Activated CD4-positive, alpha-beta T cell treated with anti-CD3 and anti-CD28 coated beads, Interleukin-2, amount 50 U/mL, for 4 hours (primary cell): ENCODE data around the gene CYYR1.

ENCODE experiments used
- DNase-seq, 2 experiments: peaks; one replicate each; pipeline ENCODE4 v3.0.0-alpha.2; 2020

Gene CYYR1

DNA sequence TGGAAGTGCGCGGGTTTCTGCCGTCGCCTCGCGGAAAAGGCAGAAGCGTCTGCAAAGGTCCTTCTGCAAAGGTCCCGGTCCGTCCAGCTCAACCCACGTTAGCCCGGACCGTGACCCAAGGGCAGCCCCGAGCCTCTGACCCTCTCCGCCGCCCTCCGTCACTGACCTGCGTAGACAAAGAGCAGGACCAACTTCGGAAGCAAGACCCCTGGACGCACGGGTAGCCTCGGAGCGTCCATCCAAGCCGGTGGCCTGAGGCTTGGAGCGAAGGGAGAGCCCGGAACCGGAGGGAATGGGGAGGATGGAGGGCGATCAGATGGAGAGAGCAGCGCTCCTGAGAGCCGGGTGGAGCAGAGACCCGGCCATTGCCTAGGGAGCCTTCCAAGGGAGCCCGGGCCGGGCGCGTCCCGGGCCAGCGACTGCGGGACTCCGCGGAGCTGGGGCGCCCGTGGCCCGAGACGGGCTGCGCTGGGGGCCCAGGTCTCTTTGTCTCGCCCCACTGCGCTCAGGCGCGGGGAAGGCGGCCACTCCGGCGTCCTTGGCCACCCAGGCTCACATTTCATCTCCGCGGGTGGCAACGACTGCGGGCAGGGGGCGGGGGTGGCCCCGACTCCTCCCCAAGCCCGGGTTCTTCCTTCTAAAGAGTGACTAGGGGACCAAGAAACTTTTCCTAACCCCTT lies at the start of gene CYYR1:
Gene CYYR1 (minus strand): TSS at position 585 of the 680 bp plus-strand sequence. CDS start 346 bp downstream, at position 239.
- no peak for DNase-seq

DNA sequence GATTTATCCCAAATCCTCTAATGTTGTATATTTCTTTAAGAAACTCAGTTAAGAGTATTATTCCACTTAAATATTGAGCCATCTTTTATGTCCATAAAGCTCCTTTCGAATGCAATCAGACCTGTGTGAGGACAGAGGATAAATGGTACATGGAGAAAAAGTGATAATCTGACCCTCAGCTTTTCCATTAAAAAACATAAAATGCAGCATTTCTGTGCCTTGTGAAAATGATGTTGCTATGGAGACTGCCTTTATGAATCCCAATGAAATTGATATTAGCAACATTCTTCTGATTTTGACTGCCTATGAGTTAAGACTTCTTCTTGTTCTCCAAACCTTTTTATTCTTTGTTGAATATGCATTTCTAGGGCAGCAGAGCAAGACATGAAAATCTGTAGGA lies 44.1 kb upstream of the CYYR1 start:
- no peak for DNase-seq

DNA sequence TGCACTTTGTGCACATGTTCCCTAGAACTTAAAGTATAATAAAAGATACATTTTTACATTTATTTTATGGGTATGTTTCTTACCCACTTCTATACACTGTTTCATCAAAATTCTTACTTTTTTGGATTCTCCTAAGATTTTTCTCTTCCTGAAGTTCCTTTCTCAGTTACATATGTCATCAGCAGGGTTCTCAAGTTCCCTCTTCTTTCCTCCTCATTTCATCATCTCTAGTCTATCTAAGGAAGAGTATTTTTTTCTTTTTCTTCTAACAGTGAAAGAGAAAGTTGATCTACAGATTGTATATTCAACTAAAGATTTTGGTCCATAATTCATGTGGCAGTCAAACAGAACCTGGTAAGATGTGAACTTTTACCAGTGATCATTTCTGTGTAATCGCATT lies 41.2 kb upstream of the CYYR1 start:
- DNase-seq = no peak

- no peak for DNase-seq
Measured at GRCh38 chr21:26599261-26599660, 26.2 kb upstream of the CYYR1 start.

DNA sequence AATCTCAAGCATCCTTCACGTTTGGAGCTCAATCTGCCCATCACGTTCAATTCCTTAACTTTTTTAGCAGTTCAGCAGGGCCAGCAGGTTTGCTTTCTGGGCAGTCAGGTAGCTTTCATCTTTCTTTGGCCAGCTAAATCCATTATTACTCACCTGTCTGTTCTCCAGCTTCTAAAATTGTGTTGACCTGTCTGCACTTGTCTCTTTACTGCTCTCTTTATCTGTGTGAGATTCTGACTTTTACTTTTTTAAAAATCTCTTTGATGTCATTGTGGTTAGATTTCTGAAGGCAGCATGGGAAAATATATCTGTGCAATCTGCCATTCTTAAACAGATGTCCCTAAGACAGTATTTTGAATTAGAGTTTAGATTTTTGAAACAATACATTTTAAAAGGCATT lies 24.9 kb upstream of the CYYR1 start:
- no peak for DNase-seq

GRCh38 chr21:26597031-26597430 lies 23.9 kb upstream of the CYYR1 start:
- DNase-seq = no peak

DNA sequence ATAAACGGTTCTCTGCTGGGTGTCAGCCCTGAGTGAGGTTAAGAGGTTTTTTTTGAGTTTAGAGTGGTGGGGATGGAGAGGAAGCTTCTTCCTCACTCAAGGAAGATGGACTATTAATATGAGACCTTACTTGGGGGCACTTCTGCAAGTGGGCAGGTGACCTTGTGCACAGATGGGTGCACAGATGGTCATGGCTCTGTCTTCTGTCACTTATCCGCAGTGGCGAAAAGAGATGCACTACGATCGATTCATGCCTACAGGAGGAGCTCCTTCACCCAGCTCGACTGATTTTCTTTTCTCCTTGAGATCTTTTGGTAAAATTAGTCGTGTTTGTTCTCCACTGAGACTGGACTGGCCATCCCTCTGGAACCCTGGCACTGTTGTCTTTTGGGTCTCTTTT lies 22.9 kb upstream of the CYYR1 start:
- no peak for DNase-seq

DNA sequence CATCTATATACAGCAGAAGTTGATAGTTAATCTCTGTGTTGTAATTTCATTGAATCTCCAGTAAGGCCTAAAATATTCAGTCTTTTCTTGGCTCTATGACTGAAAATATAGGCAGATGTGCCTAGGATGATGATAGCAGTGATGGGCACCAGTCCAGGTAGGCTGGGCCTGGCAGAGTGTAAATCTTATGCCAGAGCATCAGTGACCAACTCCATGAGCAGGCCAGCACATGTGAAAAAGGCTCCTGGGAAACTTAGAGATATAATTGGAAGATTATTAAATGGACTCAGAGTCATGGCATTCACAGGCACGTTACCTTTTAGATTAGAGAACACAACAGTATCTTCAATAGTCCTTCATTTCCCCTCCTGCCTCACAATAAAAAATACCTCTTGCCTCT lies 20.7 kb upstream of the CYYR1 start:
- DNase-seq = no peak

GRCh38 chr21:26591543-26591942 lies 18.5 kb upstream of the CYYR1 start:
- DNase-seq = no peak

GRCh38 chr21:26588446-26588845 lies 15.4 kb upstream of the CYYR1 start:
- DNase-seq = no peak

- DNase-seq = no peak
Measured at GRCh38 chr21:26587736-26588201, 14.7 kb upstream of the CYYR1 start.

- no peak for DNase-seq
Measured at GRCh38 chr21:26583769-26584168, 10.7 kb upstream of the CYYR1 start.

DNA sequence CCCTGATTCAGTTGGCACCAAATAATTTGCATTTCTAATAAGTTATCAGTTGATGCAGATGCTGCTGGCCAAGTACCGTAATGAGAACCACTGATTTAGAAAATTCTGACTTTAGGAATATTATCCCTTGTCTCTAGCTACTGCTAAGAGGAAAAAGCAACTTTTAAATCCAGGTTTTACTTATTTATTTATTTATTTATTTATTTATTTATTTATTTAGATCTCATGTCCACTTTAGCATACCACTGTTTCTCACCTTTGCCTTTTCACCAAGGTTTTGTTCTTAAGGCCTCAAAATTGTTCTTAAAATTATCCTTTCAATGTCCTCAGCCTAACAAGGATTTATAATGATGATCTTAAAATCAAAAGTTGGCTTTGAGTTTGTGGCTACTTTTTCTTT lies 8.7 kb upstream of the CYYR1 start:
- no peak for DNase-seq

DNA sequence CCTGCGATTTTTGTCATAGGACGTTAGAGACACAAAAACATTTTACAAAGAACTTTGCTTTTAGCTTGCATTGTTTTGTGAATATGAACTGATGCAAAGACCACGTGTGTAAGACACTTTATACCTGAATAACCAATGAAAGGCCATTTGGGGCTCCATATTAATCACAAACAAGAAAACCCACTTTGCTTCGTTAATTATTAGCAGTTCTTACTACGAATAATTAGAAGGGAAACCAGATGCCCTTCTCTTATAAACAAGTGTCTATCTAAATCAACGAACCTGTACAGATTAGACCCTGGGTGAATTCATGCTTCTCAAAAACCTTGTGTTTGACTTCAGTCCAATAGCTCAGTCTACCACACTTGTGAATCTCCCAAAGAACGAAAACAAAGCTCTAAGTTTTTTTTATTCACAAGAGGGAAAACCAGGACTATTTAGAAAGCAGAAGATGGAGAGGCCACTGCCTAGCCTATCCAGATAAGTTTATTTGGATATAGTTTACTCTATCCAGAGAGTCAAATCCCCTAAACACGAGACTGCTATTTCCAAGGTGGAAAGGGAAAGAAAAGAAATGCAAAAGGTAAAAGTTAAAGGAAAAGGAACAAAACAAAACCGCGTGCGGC lies 897 bp downstream of the CYYR1 start:
- DNase-seq = no peak

GRCh38 chr21:26570203-26570602 lies 2.9 kb downstream of the CYYR1 start:
- DNase-seq = no peak

- DNase-seq = no peak
Measured at GRCh38 chr21:26565546-26565945, 7.5 kb downstream of the CYYR1 start.

GRCh38 chr21:26565111-26565510 lies 8.0 kb downstream of the CYYR1 start:
- DNase-seq = no peak

GRCh38 chr21:26563856-26564503 lies 9.1 kb downstream of the CYYR1 start:
- DNase-seq = no peak

- DNase-seq = no peak
Measured at GRCh38 chr21:26560612-26561011, 12.5 kb downstream of the CYYR1 start.

DNA sequence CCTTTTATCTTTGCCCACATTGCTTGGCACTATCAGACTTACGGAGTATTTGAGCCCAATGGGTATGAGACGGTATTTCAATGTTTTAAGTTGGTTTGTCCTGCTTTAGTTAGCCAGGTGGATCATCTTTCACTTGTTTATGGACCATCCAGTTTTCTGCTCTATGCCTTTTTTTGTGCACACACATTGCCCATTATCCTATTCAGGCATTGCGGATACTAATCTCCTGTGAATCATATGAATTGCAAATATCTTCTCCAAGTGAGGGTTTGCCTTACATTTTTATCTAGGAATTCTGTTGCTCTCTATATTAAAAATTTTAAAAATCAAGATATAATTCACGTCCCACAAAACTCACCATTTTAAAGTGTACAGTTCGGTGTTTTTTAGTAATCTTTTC lies 14.0 kb downstream of the CYYR1 start:
- no peak for DNase-seq

DNA sequence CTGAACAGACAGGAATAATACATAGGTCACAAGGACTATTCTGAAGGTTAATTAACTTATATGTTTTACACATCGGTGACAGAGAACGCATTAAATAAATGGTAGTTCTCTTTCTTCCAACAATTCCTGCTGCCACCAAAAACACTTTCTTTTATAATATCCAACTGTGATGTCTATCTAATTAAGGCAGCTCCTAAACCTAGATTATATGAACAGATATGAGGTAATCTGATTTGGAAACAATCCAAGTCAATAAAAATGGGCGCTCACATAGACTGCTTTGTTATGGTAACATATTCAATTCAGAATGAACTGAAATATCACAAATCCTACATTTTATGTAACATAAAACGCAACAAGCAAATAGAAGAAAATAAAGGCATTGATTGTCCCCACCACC lies 16.0 kb downstream of the CYYR1 start:
- DNase-seq = no peak

DNA sequence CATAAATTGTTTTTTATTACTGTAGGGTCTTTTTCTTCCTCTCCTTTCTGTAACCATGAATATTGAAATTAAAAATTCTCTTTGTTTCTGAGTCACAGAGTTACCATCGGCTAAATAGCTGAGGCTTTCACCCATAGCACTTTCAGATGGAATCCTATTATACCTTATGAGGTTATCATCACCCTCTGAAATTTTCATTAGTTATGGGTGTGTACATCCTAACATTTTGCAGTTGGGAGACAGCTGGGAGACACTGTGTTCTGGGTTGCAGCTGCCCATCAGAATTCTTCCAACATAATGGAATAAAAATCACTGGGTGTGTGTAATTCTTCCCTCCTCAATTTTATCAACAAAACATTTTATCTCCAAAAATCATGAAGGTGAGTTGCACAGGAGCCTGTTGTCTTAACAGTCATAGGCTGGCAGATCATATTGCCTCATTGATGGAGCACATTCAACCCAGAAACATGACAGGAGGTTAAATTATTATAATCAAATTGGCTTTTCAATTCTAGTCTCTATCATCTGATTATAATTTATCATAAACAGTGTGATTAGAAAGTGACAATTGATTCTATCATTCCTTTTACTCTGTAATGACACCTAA lies 17.4 kb downstream of the CYYR1 start:
- DNase-seq = no peak

GRCh38 chr21:26554365-26554764 lies 18.7 kb downstream of the CYYR1 start:
- DNase-seq = no peak

GRCh38 chr21:26553898-26554297 lies 19.2 kb downstream of the CYYR1 start:
- no peak for DNase-seq
